ENCODE results near the gene DNAJC8. TPM values are rescaled to one million over a fixed set of nuclear protein-coding genes. Genes with fewer than 3 reads are reported as not detected.

The DNAJC8 gene
- total RNA-seq, 1 donor from 2014 or later = 66.2 TPM

DNA sequence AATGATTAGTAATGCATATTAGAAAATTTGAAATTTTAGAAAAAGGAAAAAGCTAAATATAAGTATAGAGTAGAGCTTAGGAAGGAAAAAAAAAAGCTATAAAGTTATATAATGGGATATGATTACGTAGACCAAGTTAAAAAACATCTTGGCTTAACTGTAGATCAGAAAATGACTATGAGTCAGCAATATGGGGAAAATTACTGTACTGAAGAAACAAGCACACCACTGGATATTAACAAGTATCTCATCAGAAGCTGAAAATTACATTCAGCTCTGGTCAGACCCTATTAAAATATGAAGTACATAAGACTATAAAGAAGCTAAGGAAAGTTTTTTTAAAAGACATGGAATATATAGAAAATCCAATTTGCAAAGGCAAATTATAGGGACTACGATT, 19.5 kb downstream of the DNAJC8 start:
- intact Hi-C loops (cut with DNase I) = no loop called here
- DNase-seq (ENCODE audit: low spot score) (no peak), ATAC-seq (no peak)

GRCh38 chr1:28209700-28210099, 23.1 kb downstream of the DNAJC8 start:
- no peak for DNase-seq (ENCODE audit: low spot score)
- intact Hi-C loops (cut with DNase I) = no loop called here
- ATAC-seq = no peak

GRCh38 chr1:28208818-28209441, 23.9 kb downstream of the DNAJC8 start:
- DNase-seq (ENCODE audit: low spot score) (no peak), ATAC-seq (peak; percentile 63)
- intact Hi-C loops (cut with DNase I) = no loop called here

- ATAC-seq (no peak), DNase-seq (ENCODE audit: low spot score) (no peak)
- intact Hi-C loops (cut with DNase I) = no loop called here
Observed at GRCh38 chr1:28205243-28205642, 27.6 kb downstream of the DNAJC8 start.

DNA sequence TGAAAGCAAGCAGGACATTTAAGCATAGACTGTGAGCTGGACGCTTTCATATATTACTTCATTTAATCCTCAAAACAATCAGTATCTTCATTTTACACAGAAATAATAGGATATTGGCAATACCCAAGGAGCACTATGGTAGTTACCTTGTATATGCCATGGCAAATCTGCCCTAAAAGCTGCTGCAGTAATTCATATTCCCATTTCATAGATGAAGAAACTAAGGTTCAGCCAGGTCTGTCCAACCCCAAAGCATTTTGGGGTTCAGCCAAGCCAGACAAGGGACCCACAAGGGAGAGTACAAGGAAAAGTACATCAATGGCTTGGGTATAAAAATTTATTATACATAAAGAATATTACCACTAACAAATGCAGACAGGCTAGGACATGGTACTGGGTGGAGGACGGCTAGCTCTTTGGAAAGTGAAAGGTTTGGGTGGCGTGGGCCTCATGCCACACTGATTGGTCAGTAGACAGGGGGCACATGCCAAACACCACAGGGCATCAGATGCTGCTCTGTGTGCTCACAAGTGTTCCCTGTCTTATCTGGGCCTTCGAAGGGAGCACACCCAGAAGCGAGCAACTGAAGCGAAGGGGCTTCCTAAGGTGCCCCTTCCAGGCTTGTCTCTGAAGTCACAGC, 32.5 kb downstream of the DNAJC8 start:
- no peak for ATAC-seq
- no peak for DNase-seq (ENCODE audit: low spot score)
- intact Hi-C loops (cut with DNase I) = no loop called here

DNA sequence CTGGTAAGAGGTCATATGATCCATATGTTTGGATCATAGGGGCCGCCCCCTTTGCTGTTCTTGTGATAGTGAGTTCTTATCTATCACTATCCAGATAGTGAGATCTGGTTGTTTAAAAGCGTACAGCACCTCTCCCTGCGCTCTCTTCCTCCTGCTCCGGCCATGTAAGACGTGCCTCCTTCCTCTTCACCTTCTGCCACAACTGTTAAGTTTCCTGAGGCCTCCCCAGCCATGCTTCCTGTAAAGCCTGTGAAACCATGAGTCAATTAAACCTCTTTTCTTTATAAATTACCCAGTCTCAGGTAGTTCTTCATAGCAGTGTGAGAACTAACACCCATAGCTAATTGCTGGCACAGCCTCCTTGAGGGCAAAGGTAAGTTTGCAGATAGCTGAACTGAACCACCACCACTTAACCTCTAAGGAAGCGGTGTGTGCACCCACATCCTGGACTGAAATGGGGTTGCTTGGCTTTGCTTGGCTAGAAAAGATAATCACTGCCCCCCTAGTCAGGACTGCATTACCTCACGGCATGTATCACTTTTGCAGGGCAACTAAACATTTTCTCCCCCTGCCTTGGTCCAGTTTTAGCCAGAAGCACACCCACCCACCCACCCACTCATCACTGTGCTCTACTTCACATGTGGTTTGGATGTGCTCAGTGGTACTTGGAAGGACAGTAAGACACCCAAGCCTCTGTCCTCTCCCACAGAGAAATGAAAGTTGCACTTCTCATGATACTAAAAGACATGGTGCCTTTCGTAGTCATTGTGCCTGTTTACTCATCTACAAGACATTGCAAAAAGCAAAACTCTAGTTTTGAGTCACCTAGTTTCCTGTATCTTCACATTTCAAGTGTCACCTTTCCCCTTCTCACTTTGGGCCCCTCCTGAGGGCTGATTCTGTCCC, 33.2 kb downstream of the DNAJC8 start:
- DNase-seq (ENCODE audit: low spot score) (no peak), ATAC-seq (no peak)
- intact Hi-C loops (cut with DNase I) = no loop called here

DNA sequence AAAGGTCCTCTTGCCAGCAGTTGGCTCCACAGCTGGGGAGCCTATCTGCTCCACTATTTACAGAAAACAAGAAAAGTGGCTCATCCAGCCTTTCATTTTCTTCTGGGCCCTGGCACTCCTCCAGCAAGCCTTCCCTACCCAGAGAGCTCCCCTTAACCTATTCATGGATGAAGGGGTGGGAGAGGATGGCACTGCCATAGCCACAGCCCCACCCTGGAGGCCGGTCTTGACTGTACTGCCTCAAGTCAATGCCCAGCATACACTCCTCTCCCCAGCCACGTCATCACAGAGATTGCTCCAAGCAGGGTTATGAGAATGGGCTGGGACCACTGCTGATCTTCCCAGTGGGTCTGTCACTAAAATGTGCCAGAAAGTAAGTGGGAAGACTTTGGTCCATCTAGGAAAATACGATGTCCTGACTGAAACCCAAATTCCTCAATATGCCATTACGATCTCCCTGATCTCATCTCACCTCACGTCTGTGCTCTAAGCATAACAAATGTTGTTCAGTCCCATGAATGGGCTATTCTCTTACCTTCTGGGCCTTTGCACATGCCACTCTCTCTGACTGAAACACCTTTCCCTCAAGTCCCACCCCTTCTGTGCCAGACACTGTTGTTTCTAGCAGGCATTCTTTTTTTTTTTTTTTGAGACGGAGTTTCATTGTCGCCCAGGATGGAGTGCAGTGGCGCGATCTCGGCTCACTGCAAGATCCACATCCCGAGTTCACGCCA, 35.0 kb downstream of the DNAJC8 start:
- no peak for DNase-seq (ENCODE audit: low spot score)
- no peak for ATAC-seq
- intact Hi-C loops (cut with DNase I) = no loop called here

GRCh38 chr1:28196330-28196729, 36.5 kb downstream of the DNAJC8 start:
- intact Hi-C loops (cut with DNase I) = no loop called here
- ATAC-seq (no peak), DNase-seq (ENCODE audit: low spot score) (no peak)

DNA sequence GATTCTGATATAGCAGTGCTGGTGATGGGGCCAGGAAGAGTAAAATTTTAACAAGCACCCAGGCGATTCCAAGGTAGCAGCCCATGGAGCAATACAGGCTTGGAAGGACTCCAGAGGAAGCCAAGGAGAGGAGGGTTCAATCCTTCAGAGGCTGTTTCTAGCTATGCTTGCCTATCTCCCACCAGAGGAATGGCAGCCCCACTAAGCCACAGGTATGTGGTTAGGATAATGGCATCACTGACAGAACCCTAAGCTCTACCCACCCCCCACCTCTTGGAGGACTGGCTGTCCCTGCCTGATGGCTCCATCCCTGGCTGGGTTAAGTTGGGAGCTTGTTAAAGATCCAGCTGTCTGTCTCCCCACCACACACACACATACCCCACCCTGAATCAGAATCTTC, 37.0 kb downstream of the DNAJC8 start:
- DNase-seq (ENCODE audit: low spot score) = no peak
- ATAC-seq = no peak

DNA sequence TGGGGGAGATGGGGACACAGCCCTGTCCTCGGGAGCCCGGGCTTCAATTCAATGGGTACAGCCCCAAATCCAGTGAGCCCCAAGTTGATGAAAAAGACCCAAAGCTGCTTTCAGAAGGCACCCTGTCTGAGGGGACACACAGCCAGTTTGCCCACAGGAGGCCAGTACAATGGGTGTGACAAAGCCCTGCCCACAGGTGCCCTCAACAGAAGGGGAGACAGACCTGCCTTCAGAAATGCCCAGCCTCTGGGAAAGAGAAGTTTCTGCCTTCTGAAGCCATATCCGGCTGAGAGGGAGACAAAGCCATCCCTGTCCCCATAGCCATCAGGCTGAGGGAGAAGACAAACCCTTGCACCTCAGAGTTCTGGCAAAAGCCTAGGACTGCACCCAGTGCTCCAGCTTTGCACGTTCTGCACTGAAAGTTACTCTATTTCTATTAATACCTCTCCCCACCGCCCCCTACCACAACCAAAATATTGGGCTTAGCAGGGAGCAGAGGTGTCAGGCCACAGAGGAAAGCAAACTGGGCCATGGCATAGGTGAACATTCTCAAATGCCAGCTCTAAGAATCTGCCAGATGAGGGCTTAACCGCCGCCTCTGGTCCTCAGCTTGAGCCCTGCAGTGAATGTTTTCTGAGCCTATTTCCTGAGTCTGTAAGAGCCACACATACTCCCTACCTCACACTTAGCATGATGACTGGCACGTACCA, 38.3 kb downstream of the DNAJC8 start:
- ATAC-seq (no peak), DNase-seq (ENCODE audit: low spot score) (no peak)
- intact Hi-C loops (cut with DNase I) = no loop called here

More for the DNA sequence above, 37.0 kb downstream of the DNAJC8 start:
- intact Hi-C loops (cut with DNase I) = no loop called here

DNA sequence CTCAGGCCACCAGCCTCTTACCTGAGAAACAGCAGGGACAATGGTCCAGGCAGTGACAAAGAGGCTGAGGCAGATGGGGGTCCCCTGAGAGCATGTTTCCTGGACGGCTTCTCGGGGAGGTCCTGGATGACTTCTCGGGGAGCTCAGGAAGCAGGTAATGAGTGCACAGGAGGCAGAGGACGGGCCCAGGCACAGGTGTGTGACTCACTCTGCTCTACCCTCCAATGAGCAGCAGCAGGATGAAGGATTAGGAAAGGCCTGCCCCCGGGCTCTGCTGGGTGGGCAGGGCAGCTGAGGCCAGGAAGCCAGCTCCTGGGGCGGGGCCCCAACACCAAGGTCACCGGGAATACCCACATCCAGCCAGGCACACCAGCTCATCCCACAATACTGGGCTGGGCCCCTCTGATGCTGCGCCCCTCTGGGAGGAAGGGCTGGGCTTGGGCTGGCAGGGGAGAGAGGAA, 39.1 kb downstream of the DNAJC8 start:
- intact Hi-C loops (cut with DNase I) = no loop called here

GRCh38 chr1:28190996-28191645, 41.7 kb downstream of the DNAJC8 start:
- intact Hi-C loops (cut with DNase I) = no loop called here
- DNase-seq (ENCODE audit: low spot score) (no peak), ATAC-seq (no peak)

More for the DNA sequence above, 39.1 kb downstream of the DNAJC8 start:
- DNase-seq (ENCODE audit: low spot score) = no peak
- no peak for ATAC-seq

DNA sequence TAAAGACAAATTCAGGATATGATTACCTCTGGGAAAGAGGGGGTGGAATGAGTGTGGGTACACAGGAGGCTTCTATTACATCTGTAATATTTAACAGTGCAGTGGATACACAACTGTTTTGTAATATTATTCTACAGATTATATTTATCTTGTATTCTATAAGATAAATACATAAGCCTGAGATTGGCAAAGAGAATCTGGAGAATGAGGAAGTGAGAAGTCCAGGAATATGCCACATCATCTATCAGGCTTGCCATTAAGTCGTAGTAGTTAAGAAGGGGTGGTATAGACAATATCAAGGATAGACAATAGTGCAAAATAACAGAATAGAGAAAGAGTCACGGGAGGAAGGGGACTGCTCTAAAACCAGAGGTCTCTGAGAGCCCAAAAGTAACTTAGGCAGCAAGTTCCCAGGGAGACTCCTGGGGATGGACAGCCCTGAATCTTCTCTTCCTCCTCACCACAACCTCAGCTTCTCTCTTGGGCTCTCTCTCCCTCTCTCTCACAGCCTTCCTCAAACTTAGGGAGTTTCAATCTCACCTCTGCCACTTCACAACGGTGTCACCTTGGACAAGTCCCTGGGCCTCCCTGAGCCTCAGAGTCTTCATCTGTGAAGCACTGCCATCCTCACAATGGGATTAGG, 42.4 kb downstream of the DNAJC8 start:
- no peak for ATAC-seq
- no peak for DNase-seq (ENCODE audit: low spot score)
- intact Hi-C loops (cut with DNase I) = no loop called here

DNA sequence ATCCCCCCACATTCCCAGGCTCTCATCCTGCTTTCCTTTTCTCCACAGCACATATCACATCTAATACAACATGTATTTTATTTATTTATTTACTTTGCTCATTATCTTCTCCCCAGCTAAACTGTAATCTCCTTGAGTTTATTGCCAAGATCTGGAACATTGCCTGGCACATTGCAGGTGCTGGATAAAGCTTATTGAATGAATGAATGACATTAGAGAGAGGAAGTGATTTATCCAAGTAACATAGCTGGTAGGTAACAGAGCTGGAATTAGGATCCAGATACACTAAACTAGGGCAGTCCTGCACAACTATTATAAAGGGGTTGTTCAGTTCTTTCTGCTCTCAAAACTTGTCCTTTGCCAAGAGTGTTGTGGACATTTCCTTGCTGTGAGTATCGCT, 47.8 kb downstream of the DNAJC8 start:
- intact Hi-C loops (cut with DNase I) = no loop called here
- ATAC-seq (no peak), DNase-seq (ENCODE audit: low spot score) (no peak)

- intact Hi-C loops (cut with DNase I) = no loop called here
Observed at GRCh38 chr1:28180306-28181305, 52.2 kb downstream of the DNAJC8 start.

DNA sequence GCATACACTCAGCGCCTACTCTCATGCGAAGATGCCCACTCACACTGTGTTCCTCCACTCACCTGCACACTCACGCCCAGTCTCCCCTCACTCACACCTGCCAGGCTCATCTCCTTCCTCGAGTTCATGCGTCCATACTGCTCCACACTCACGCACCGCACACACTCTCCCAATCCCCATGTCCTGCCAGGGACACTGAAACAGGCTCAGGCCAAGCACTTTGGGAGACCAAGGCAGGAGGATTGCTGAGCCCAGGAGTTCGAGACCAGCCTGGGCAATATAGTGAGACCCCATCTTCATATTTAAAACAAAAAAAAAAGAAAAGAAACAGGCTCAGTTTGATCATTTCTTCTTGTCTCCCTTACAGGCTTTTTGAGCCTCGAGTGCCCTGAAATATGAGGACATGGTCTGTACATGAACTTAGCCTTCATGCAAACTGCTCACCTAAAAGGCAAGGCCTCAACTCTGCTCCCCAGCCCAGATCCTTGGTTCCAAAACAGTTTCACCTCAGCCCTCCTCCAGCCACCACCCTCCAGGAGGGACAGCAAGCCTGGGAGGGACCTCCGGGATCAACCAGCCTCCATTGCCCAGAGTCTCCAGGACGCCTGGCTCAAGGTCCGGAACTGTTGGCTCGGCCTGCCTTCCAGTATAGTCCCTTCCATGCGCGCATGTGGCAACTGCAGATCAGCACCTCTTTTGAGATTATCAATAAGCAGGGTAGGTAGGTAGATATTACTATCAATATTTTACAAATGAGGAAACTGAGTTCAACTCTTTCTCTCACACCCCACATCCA, 53.9 kb downstream of the DNAJC8 start:
- DNase-seq (ENCODE audit: low spot score) = no peak

More at GRCh38 chr1:28180306-28181305, 52.2 kb downstream of the DNAJC8 start:
- ATAC-seq = no peak
- DNase-seq (ENCODE audit: low spot score) = no peak

More for the DNA sequence above, 53.9 kb downstream of the DNAJC8 start:
- intact Hi-C loops (cut with DNase I) = no loop called here
- ATAC-seq = no peak

Measured in sciatic nerve (tissue), 2 donors.